Panc1 (cell line): ENCODE results near the gene SERTAD1.

Experiments
- CTCF ChIP-seq: fragments of 450-650 bp; IDR thresholded peaks from 2 replicates; pipeline ENCODE4 v1.5.1; 2017; ENCODE audit warnings: mild to moderate bottlenecking
- POLR2AphosphoS5 ChIP-seq: IDR thresholded peaks from 2 replicates; pipeline ENCODE4 v1.6.1; 2012; ENCODE audit warnings: mild to moderate bottlenecking, low read depth, low read length, moderate library complexity
- REST ChIP-seq, 2 experiments: IDR thresholded peaks; 2 replicates each; pipeline ENCODE4 v1.6.1; 2011 to 2012; ENCODE audit warnings: low read depth in 2 of 2, control low read depth in 1 of 2, low read length in 1 of 2, mild to moderate bottlenecking in 1 of 2, moderate library complexity in 1 of 2; ENCODE audit not compliant: insufficient read depth in 1 of 2
- TCF7L2 ChIP-seq: IDR thresholded peaks from 2 replicates; pipeline ENCODE4 v1.6.1; 2011; ENCODE audit warnings: mild to moderate bottlenecking, low read depth, low read length, inconsistent platforms

GRCh38 chr19:40392123-40392522 is 33.7 kb downstream of the SERTAD1 start:
- no peak for TF ChIP-seq CTCF
- TF ChIP-seq TCF7L2, result no peak
- TF ChIP-seq POLR2AphosphoS5, result no peak
- TF ChIP-seq REST (IDR thresholded peaks at IDR 0.05; ENCODE audit: insufficient read depth in 1 of 2, low read depth in 2 of 2, low read length in 1 of 2), result no peak
